ENCODE data around the gene PARP4.

DNA sequence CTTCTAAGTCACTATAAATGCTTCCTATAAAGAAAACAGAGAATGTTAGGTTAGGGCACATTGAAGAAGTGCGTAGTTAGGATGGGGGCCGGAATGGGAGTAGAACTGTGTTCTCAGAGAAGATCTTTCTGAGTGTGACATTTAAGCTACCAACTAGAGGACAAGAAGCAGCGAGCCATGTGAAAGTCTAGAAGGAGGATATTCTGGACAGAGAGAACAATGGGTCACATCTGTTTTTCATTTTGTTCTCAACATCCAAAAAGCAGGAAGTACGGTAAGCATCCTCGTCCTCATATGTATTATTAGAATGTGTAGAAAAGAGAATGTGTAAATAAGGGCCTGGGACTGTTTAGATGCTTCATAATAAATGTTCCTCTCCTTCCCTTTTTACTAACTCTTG is 44.5 kb upstream of the PARP4 start:
- no peak for TF ChIP-seq CTCF (conservative IDR thresholded peaks at IDR 0.05; ENCODE audit: low read depth, low read length)
- TF ChIP-seq POLR2A (IDR thresholded peaks at IDR 0.05; ENCODE audit: low read depth, low read length): no peak
- TF ChIP-seq SMC3 (IDR thresholded peaks at IDR 0.05; ENCODE audit: low read depth, low read length): no peak
- no peak for TF ChIP-seq FOS (IDR thresholded peaks at IDR 0.05; ENCODE audit: low read depth, low read length)
- TF ChIP-seq NFE2L2 (IDR thresholded peaks at IDR 0.05; ENCODE audit: low read depth, low read length): no peak
- no peak for TF ChIP-seq CEBPB (IDR thresholded peaks at IDR 0.05; ENCODE audit: low read depth, low read length)
- TF ChIP-seq RAD21 (IDR thresholded peaks at IDR 0.05; ENCODE audit: low read length): no peak

Data from IMR-90 (cell line).